Astrocyte (in vitro differentiated cells and primary cell): ENCODE results near the gene PNPLA3. TPM values are rescaled to one million over a fixed set of nuclear protein-coding genes. Genes with fewer than 3 reads are reported as not detected.

Experiments used
- DNase-seq: peaks from one replicate; pipeline ENCODE4 v3.0.0-alpha.2; 2010; ENCODE audit warnings: low read depth
- FAIRE-seq: peaks from 2 replicates; lab custom pipeline; 2011; peaks lifted over from hg19 to GRCh38; lab: Jason Lieb, UNC
- H2AFZ ChIP-seq: 2 replicates; pipeline ENCODE4 v1.6.0; 2012; ENCODE audit warnings: low read depth, low read length, inconsistent platforms
- H3K27ac ChIP-seq: 2 replicates; pipeline ENCODE4 v1.5.1; 2011; ENCODE audit warnings: low read depth, low read length, inconsistent platforms
- H3K27me3 ChIP-seq: 2 replicates; pipeline ENCODE4 v1.6.0; 2011; ENCODE audit warnings: low read length, inconsistent platforms; ENCODE audit not compliant: insufficient read depth
- H3K36me3 ChIP-seq: 2 replicates; pipeline ENCODE4 v1.5.1; 2011; ENCODE audit warnings: low read length, inconsistent platforms; ENCODE audit not compliant: insufficient read depth
- H3K4me1 ChIP-seq: 2 replicates; pipeline ENCODE4 v1.5.1; 2011; ENCODE audit warnings: low read length, inconsistent platforms; ENCODE audit not compliant: insufficient read depth
- H3K4me2 ChIP-seq: 2 replicates; pipeline ENCODE4 v1.6.0; 2012; ENCODE audit warnings: low read length, inconsistent platforms
- H3K4me3 ChIP-seq: 2 replicates; pipeline ENCODE4 v1.5.1; 2011; ENCODE audit warnings: low read depth, mild to moderate bottlenecking, low read length, inconsistent platforms; ENCODE audit not compliant: insufficient read depth
- H3K79me2 ChIP-seq: 2 replicates; pipeline ENCODE4 v1.6.0; 2012; ENCODE audit warnings: mild to moderate bottlenecking, low read length, inconsistent platforms; ENCODE audit not compliant: insufficient read depth
- H3K9ac ChIP-seq: 2 replicates; pipeline ENCODE4 v1.6.0; 2012; ENCODE audit warnings: mild to moderate bottlenecking, low read length, inconsistent platforms
- H3K9me3 ChIP-seq: 2 replicates; pipeline ENCODE4 v1.5.1; 2012; ENCODE audit warnings: low read depth, mild to moderate bottlenecking, low read length, inconsistent platforms; ENCODE audit not compliant: insufficient read depth
- H4K20me1 ChIP-seq: 2 replicates; pipeline ENCODE4 v1.6.0; 2012; ENCODE audit warnings: low read length, inconsistent platforms; ENCODE audit not compliant: insufficient read depth
- H3K27ac Mint-ChIP-seq: one replicate; pipeline ENCODE4 v1.8.0; 2021; ENCODE audit warnings: mild to moderate bottlenecking, mixed read lengths; ENCODE audit not compliant: unreplicated experiment
- H3K27me3 Mint-ChIP-seq: one replicate; pipeline ENCODE4 v1.8.0; 2021; ENCODE audit warnings: low read depth, mixed read lengths; ENCODE audit not compliant: unreplicated experiment
- H3K36me3 Mint-ChIP-seq: one replicate; pipeline ENCODE4 v1.8.0; 2021; ENCODE audit warnings: low read depth, mixed read lengths; ENCODE audit not compliant: unreplicated experiment
- H3K4me1 Mint-ChIP-seq: one replicate; pipeline ENCODE4 v1.8.0; 2021; ENCODE audit warnings: low read depth, mixed read lengths; ENCODE audit not compliant: unreplicated experiment
- H3K4me3 Mint-ChIP-seq: one replicate; pipeline ENCODE4 v1.8.0; 2021; ENCODE audit warnings: mild to moderate bottlenecking, moderate library complexity, mixed read lengths; ENCODE audit not compliant: unreplicated experiment
- H3K9me3 Mint-ChIP-seq: one replicate; pipeline ENCODE4 v1.8.0; 2021; ENCODE audit warnings: mild to moderate bottlenecking, mixed read lengths; ENCODE audit not compliant: unreplicated experiment
- EZH2 ChIP-seq: IDR thresholded peaks from 2 replicates; pipeline ENCODE4 v1.6.1; 2012; ENCODE audit warnings: mild to moderate bottlenecking, low read length, inconsistent platforms; ENCODE audit not compliant: insufficient read depth
- total RNA-seq: library from RNA; stranded (reverse); gene quantifications from 2 replicates; pipeline ENCODE4 v1.2.1, GENCODE V29; 2021
- TF ChIP-seq, protein P1 (sequence below): IDR thresholded peaks from 2 replicates; pipeline ENCODE4 v1.5.1; 2011; ENCODE audit warnings: low read depth, mild to moderate bottlenecking, inconsistent platforms, low read length, moderate library complexity; ENCODE audit not compliant: insufficient read depth

The PNPLA3 gene
- total RNA-seq, 1 donor from 2014 or later: 10.8 TPM

DNA sequence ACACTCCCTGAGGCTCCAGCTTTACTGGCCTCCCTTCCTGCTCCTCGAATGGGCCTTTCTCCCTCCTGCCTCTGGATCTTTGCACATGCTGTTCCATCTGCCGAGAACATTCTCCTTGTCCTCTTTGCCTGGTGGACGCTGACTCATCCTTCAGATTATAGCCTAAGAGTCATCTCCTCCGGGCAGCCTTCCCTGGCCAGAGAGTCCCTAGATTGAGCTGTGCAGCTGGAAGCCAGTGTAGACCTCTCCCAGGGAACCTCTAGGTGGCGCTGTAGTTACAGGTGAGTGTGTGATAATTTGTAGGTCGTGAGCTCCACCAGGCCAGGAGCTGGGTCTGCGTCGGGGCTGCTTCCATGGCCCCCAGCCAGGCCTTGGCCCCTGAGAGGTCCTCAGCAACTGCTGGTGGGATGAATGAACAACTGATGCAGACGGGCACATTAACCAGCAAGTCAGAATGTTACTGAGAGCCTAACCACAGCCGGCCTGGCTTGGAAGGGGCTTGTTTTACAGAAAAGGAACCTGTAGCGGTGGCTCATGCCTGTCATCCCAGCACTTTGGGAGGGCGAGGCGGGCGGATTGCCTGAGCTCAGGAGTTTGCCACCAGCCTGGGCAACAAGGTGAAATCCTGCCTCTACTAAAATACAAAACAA, 40.5 kb upstream of the PNPLA3 start:
- FAIRE-seq (no peak), DNase-seq (peak; percentile 63)
- Mint-ChIP-seq H3K4me3 (no peak overlapping the region), H3K4me1 (no peaks in the 10 kb centered on the region), H3K36me3 (peaks cover 2% of the 10 kb centered on the region), H3K9me3 (peaks cover 3% of the 10 kb centered on the region), H3K27me3 (peaks cover 37% of the 10 kb centered on the region), H3K27ac (no peak overlapping the region)
- Histone ChIP-seq H3K79me2 (no peaks in the 10 kb centered on the region), H4K20me1 (no peaks in the 10 kb centered on the region), H3K9me3 (no peaks in the 10 kb centered on the region), H3K9ac (no peak overlapping the region), H3K27ac (no peak overlapping the region), H3K27me3 (peaks cover 9% of the 10 kb centered on the region), H3K4me3 (no peak overlapping the region), H2AFZ (no peak overlapping the region), H3K4me1 (no peaks in the 10 kb centered on the region), H3K36me3 (no peaks in the 10 kb centered on the region), H3K4me2 (no peak overlapping the region)
- TF ChIP-seq, protein P1, sequence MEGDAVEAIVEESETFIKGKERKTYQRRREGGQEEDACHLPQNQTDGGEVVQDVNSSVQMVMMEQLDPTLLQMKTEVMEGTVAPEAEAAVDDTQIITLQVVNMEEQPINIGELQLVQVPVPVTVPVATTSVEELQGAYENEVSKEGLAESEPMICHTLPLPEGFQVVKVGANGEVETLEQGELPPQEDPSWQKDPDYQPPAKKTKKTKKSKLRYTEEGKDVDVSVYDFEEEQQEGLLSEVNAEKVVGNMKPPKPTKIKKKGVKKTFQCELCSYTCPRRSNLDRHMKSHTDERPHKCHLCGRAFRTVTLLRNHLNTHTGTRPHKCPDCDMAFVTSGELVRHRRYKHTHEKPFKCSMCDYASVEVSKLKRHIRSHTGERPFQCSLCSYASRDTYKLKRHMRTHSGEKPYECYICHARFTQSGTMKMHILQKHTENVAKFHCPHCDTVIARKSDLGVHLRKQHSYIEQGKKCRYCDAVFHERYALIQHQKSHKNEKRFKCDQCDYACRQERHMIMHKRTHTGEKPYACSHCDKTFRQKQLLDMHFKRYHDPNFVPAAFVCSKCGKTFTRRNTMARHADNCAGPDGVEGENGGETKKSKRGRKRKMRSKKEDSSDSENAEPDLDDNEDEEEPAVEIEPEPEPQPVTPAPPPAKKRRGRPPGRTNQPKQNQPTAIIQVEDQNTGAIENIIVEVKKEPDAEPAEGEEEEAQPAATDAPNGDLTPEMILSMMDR: peak; percentile 53
- no peak for TF ChIP-seq EZH2

DNA sequence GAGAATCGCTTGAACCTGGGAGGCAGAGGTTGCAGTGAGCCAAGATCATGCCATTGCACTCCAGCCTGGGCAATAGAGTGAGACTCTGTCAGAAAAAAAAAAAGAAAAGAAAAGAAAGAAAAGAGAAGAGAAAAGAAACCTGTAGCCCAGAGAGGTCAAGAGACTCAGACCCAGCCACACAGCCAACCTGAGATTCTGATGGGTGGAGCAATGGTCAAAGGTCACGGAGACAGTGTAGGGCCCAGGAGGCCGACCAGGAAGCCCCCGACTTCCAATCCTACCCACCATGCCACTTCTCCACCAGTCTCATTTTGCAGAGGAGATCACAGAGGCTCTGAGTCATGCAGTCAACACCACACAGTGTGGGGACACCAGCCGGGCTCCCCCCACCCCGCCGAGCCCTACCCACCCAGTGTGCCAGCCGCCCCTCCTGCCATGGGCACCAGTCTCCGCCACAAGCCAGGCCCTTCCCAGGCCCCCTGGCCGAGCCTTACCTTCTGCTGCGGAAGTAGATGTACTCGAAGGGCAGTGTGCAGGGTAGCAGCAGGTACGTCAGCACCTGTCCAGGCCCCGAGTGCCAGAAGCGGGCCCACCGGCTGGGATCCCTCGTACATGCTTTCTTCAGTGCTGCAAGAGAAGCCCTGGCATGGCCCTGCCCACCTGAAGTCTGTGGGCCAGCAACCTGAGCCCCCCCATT, 39.7 kb upstream of the PNPLA3 start:
- H2AFZ ChIP-seq: no peak overlapping the region
- H3K4me2 ChIP-seq: no peak overlapping the region
- peaks cover 3% of the 10 kb centered on the region for H3K9me3 Mint-ChIP-seq
- no peak overlapping the region for H3K27ac Mint-ChIP-seq
- no peaks in the 10 kb centered on the region for H3K4me1 Mint-ChIP-seq
- peaks cover 38% of the 10 kb centered on the region for H3K27me3 Mint-ChIP-seq
- DNase-seq (no peak), FAIRE-seq (no peak)
- no peaks in the 10 kb centered on the region for H3K79me2 ChIP-seq
- H3K27ac ChIP-seq: no peak overlapping the region
- H4K20me1 ChIP-seq: no peaks in the 10 kb centered on the region
- H3K4me3 Mint-ChIP-seq: no peak overlapping the region
- no peak for TF ChIP-seq EZH2
- TF ChIP-seq, protein P1: no peak
- peaks cover 9% of the 10 kb centered on the region for H3K27me3 ChIP-seq
- H3K4me1 ChIP-seq: no peaks in the 10 kb centered on the region
- H3K9ac ChIP-seq: no peak overlapping the region
- no peaks in the 10 kb centered on the region for H3K36me3 ChIP-seq
- no peak overlapping the region for H3K4me3 ChIP-seq
- no peaks in the 10 kb centered on the region for H3K9me3 ChIP-seq
- peaks cover 2% of the 10 kb centered on the region for H3K36me3 Mint-ChIP-seq
